ENCODE measurements around the gene YWHAQ.
"Not testable (repeated sequence)": the region's sequence is repeated elsewhere in the genome, so short reads cannot be mapped to it uniquely, and the experiment has no call there.

The YWHAQ gene

DNA sequence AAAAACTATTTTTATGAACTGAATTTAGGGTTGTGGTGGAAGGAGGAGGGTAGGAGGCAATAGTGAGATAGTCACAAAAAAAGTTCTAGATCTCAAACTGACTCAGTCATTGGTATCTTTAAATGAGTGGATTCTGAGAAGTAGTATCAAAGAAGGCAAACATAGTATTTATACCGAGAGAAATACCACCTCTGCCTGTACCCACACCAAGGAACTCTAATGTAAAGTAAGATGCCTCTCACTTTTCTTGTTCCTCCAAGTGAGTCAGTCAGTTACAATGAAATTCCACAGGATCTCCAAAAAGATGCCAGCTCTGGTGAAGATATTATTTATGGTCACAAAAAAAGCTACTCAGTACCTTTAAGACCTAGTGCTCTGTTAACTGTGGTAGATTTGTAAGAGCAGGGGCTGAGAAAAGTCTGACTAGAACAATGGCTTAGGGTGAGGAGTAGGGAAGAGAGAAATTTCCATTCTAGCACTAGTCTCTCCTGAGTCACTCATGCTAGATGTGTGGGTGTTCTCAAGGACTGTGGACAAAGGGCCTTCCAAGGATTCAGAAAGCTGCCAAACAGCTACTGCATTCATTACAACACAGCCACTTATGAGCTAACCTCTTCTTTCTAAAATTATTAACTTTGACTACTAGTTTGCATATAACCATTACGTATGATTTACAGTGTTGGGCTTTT, 36.3 kb downstream of the YWHAQ start:
- no peak for DNase-seq (ENCODE audit: low read depth, low spot score)

GRCh38 chr2:9593925-9594324, 36.9 kb downstream of the YWHAQ start:
- DNase-seq (ENCODE audit: low read depth, low spot score), result no peak

DNA sequence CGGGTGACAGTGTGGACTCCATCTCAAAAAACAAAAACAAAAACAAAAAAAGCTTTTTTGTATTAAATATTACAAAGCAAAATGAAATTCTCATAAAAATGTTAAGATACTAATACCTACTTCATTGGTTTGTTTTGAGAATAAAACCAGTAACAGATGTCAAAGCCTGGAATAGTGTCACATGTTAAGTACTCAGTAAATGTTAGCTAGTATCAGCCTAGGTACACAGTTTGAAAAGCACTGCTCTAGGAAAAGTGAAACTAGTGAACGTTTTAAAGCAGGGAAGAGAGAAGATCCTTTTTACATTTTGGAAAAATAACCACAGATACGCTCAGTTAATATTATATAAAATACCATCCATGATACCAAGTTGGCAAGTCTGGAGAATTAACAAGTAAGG, 38.1 kb downstream of the YWHAQ start:
- DNase-seq (ENCODE audit: low read depth, low spot score), result no peak

DNA sequence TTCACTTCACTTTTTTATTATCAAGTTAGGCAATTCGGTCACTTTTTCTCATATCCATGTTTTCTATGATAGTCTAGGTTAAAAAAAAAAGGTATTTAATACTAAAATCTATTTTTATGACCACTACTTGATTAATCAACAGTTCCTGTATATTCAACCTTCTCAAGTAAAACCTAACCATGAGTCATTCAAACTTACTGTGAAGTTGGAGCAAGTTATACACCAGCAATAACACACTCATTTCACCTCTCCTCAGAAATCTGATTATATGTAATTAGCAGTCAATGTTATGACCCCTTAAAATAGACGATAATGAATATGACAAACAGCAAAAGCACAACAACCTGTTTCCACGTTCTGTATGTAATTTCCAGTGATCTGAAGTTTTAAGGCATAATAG, 40.2 kb downstream of the YWHAQ start:
- DNase-seq (ENCODE audit: low read depth, low spot score), result no peak

GRCh38 chr2:9586465-9586864, 44.3 kb downstream of the YWHAQ start:
- no peak for DNase-seq (ENCODE audit: low read depth, low spot score)

GRCh38 chr2:9585486-9585885, 45.3 kb downstream of the YWHAQ start:
- DNase-seq (ENCODE audit: low read depth, low spot score), result no peak

DNA sequence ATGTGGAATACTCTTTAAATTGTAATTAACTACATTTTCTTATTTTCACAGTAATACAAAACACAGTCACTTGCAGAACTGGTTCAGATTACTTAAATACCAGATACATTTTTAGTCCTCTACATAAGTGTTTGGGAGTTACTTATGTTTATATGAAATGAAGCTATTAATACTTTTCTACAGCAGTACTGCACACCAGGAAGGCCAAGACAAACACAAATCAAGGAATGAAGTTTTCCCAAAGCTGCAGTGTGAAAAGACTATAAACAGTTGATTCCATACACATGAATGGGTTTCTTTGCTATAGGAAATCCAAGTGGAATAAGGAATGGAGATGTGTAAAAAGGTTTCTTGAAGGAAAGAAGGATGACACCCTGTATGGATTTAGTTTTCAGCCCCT, 45.9 kb downstream of the YWHAQ start:
- DNase-seq (ENCODE audit: low read depth, low spot score), result not testable (repeated sequence)

DNA sequence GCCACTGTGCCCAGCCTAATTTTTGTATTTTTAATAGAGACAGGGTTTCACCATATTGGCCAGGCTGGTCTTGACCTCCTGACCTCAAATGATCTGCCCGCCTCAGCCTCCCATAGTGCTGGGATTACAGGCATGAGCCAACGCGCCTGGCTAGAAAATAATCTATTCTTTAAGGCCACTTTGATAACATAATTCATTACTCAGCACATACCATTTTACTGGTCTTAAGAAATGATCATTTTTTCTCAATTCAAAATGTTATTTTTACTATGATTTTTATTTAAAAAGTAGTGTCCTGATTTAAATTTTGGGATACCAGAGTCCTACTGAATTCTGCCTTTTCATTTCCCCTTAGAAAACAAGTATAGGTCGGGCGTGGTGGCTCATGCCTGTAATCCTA, 48.2 kb downstream of the YWHAQ start:
- no peak for DNase-seq (ENCODE audit: low read depth, low spot score)

DNA sequence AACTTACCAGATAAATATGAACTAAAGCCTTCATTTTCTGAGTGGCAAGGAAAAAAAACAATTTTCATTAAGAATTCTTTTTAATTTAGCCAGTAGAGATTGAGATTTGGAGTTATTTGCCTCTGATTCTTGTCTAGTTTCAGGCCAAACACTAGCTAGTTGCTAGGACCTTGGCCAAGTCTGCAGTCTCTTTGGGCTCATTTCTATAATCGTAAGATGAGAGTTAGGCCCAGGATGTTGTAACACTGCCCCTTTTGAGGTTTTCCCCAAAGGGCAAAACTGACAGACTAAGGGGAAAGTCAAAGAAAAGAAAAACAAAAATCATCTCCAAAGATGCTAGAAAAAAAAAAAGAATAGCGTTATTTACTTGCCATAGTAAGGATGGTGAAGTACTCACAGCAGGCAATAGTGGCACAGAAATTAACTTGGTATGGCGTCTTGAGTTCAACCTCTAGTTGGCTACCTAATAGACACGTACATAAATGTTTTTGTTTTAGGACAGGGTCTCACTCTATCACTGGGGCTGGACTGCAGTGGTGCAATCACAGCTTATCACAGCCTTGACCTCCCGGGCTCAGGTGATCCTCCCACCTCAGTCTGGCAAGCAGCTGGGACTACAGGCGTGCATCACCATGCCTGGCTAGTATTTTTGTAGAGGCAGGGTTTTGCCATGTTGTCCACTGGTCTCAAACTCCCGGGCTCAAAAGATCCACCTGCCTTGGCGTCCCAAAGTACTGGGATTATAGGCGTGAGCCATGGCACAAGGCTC, 52.1 kb downstream of the YWHAQ start:
- no peak for DNase-seq (ENCODE audit: low read depth, low spot score)

DNA sequence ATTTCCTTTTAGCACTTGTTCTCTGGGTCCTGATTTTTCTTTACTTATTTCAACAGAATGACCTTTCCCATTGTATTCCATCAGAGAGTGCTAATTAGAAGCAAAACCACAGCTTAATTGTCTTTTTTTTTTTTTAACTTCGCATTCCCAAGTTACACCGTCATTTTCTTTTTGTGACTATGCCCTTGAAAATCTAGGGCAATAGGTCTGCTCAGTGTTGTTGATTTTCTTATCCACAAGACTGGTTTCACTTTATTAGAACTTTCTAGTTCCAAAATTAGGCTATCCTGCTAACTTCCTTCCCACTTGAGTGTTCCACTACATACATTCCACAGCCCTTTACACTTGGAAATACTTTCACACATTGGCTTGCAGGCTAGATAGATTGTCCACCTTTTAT, 56.5 kb downstream of the YWHAQ start:
- no peak for DNase-seq (ENCODE audit: low read depth, low spot score)

DNA sequence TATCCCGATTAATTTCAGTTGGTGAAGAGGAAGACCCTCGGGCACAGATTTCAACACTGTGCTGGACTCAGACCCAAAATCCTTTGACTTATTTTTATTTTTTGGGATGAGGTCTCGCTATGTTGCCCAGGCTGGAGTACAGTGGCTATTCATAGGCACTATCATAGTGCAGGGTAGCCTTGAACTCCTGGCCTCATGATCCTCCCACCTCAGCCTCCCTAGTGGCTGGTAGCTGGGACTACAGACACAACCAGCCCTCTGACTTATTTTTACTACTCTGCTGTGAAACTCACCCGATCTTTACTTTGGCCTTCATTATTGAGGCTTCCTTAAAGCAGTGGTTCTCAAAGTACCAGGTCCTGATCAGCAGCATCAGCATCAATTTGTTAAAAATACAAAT, 57.0 kb downstream of the YWHAQ start:
- DNase-seq (ENCODE audit: low read depth, low spot score), result no peak

GRCh38 chr2:9573013-9573720, 57.6 kb downstream of the YWHAQ start:
- DNase-seq (ENCODE audit: low read depth, low spot score), result no peak

DNA sequence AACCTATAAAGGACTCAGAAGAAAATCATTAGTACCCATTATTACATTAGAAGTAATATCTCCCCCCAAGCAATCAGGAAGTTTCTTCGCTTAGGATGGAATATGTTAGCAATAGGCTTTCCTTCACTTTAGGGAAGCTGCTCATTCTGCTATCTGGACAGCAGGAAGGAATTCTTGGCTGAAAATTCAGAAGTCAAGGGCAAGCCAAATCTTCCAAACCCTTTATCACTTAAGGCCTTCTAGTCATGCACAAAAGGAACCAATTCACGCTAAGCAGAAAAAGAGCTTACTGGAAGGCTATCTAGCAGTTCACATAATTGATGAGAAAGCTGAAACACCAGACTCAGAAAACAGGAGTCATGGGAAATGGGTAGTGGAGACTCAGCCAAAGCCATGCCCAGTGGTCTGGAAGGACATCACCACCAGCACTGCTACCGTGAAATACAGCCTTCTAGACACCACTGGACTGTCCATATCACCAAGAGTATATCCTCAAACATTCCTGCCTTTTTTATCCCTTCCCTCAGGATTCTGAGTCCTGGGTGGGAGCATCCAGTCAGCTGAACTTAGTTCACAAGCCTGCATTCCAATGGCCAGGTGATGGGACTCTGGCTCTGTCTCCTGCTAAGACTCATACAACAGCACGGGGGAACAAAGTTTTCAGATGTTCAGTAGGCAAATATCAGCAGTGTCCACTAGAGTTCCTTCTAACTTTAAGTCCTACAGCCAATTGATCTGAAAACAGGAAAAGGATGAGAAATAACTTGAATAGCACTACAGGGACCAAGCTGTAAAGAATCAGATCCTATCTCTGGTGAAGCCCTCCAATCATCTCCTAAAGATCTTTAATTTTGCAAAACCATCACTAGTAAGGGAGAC, 60.4 kb downstream of the YWHAQ start:
- DNase-seq (ENCODE audit: low read depth, low spot score), result no peak

- DNase-seq (ENCODE audit: low read depth, low spot score), result no peak
Observed at GRCh38 chr2:9565436-9566153, 65.2 kb downstream of the YWHAQ start.

GRCh38 chr2:9560628-9561027, 70.2 kb downstream of the YWHAQ start:
- no peak for DNase-seq (ENCODE audit: low read depth, low spot score)

GRCh38 chr2:9558948-9559381, 71.8 kb downstream of the YWHAQ start:
- DNase-seq (ENCODE audit: low read depth, low spot score), result no peak

DNA sequence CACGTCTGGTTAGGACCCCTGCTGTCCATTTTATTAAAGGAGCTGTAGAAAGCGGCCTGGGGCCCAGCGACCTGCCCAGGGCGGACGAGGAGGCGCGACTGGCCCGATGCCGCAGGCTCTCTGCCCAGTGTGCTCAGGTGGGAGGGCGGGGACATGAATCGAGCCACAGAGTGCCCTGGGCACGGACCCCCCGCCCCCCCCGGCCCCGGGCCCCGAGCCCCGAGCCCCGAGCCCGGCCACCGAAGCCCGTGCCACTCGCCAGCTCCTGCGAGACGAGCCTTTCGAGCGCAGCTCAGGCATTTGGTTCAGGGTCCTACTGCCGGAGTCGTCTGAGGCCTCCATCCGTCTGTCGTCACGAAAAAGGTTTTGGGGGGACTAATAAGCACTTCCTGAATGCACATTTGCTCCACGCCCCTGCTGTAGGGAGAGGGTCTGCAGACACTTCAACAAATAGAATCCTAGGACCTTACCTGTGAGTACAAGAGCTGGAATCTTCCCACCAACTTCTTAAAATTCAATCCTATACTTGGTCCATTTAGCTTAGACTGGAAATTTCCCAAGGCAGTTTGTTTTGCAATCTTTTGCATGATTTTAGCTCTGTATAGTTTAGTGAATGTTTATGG, 74.6 kb downstream of the YWHAQ start:
- DNase-seq (ENCODE audit: low read depth, low spot score), result no peak

- DNase-seq (ENCODE audit: low read depth, low spot score), result peak; percentile 72
Observed at GRCh38 chr2:9555297-9556120, 75.3 kb downstream of the YWHAQ start, which contains the start of gene ADAM17. ADAM17 (minus strand) TSS chr2:9555830; CDS start chr2:9555605, 225 bp downstream.

DNA sequence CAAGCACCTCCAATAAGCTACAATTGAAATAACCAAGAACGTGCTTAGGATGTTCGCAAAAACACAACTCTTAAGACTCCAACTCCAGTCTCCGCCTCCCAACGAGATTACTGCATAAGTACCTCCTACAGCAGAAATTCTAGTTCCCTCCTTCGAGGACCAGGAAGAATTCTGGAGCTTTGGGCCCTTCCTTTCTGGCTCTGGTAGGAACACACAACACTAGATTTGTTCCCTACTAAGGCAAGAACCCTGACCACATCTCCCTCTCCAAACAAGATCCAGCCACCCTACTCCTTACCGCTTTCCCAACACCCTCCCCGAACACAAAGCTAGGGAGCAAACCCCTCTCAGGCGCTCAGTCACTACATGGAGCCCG, 75.9 kb downstream of the YWHAQ start:
- DNase-seq (ENCODE audit: low read depth, low spot score), result no peak

All from activated CD4-positive, CD25-positive, alpha-beta regulatory T cell treated with anti-CD3 and anti-CD28 coated beads, Interleukin-2, amount 50 U/mL, for 16 hours (primary cell).